HUES6 (cell line): ENCODE measurements around the gene EML1.

Source experiments
- H3K27ac ChIP-seq: 2 replicates; pipeline ENCODE4 v1.7.0; 2013; ENCODE audit warnings: low read depth, mild to moderate bottlenecking, low read length, inconsistent platforms
- H3K27me3 ChIP-seq: 2 replicates; pipeline ENCODE4 v1.6.1; 2013; ENCODE audit warnings: low read length; ENCODE audit not compliant: control insufficient read depth, insufficient read depth
- H3K36me3 ChIP-seq: 2 replicates; pipeline ENCODE4 v1.6.1; 2013; ENCODE audit warnings: low read length; ENCODE audit not compliant: control insufficient read depth, insufficient read depth
- H3K4me1 ChIP-seq: 2 replicates; pipeline ENCODE4 v1.6.1; 2013; ENCODE audit warnings: low read length; ENCODE audit not compliant: control insufficient read depth, insufficient read depth
- H3K4me3 ChIP-seq: 2 replicates; pipeline ENCODE4 v1.5.1; 2013; ENCODE audit warnings: low read depth, low read length
- H3K9ac ChIP-seq: one replicate; pipeline ENCODE4 v1.6.1; 2013; ENCODE audit warnings: mild to moderate bottlenecking, low read length
- H3K9me3 ChIP-seq: 2 replicates; pipeline ENCODE4 v1.6.1; 2013; ENCODE audit warnings: low read depth, low read length; ENCODE audit not compliant: control insufficient read depth, insufficient read depth

The EML1 gene

DNA sequence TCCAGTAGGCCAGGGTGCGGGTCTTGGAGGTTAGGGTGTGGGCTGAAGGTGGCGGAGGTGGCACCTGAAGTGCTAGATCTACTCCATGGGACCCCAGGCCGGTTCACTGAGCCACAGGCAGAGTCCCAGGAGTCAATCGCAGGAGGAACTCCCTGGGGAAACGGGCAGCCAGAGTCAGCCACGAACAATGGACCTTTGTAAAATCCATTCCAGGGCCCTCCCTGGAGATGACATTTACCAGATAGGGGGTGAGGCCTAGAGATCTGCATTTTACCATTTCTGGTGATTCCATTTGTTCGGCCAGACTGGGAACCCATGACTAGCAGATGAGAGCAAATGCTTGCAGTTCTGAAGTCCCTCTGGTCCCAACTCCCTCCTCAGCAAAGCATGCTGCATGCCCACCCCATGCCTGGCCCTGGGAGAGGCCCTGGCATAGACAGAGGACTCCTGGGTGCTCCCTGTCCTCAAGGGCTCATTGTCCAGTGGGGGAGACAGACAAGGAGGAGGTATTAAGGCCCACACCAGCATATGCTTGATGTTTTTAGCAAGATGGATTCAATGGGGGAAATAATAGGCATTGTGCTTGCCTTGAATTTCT, 115.5 kb downstream of the EML1 start:
- no peak overlapping the region for H3K4me3 ChIP-seq
- H3K27me3 ChIP-seq = no peaks in the 10 kb centered on the region
- H3K4me1 ChIP-seq = no peaks in the 10 kb centered on the region
- H3K9ac ChIP-seq = no peak overlapping the region
- H3K9me3 ChIP-seq = no peaks in the 10 kb centered on the region
- H3K27ac ChIP-seq = no peak overlapping the region
- H3K36me3 ChIP-seq = peaks cover 34% of the 10 kb centered on the region

DNA sequence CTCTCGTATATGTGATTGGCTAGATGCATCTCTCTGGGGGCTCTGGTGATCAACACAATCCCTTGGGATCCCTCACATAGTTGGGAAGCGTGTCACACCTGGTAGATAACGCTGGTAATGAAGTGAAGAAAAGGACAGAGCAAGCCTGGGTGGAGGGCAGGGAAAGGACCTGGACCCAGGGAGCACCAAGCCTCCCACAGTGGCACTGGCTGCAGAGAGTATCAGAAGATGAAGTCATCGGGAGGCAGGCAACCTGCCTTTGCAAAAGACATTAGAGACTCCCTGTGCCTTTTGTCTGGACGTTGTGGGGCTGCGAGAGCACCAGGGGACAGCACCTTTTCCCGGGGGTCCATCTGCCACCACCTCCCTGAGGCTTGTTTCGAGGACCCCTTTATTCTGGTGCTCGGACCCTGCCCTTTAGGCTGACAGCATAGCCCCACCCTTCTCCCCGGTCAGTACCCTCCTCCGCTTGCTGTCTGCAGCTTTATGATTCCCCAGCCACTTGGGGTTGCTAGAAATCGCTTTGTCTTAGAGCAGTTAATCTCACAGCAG, 116.4 kb downstream of the EML1 start:
- no peaks in the 10 kb centered on the region for H3K9me3 ChIP-seq
- H3K4me1 ChIP-seq = no peaks in the 10 kb centered on the region
- H3K27me3 ChIP-seq = no peaks in the 10 kb centered on the region
- no peak overlapping the region for H3K4me3 ChIP-seq
- no peak overlapping the region for H3K27ac ChIP-seq
- no peak overlapping the region for H3K9ac ChIP-seq
- H3K36me3 ChIP-seq = peaks cover 32% of the 10 kb centered on the region

DNA sequence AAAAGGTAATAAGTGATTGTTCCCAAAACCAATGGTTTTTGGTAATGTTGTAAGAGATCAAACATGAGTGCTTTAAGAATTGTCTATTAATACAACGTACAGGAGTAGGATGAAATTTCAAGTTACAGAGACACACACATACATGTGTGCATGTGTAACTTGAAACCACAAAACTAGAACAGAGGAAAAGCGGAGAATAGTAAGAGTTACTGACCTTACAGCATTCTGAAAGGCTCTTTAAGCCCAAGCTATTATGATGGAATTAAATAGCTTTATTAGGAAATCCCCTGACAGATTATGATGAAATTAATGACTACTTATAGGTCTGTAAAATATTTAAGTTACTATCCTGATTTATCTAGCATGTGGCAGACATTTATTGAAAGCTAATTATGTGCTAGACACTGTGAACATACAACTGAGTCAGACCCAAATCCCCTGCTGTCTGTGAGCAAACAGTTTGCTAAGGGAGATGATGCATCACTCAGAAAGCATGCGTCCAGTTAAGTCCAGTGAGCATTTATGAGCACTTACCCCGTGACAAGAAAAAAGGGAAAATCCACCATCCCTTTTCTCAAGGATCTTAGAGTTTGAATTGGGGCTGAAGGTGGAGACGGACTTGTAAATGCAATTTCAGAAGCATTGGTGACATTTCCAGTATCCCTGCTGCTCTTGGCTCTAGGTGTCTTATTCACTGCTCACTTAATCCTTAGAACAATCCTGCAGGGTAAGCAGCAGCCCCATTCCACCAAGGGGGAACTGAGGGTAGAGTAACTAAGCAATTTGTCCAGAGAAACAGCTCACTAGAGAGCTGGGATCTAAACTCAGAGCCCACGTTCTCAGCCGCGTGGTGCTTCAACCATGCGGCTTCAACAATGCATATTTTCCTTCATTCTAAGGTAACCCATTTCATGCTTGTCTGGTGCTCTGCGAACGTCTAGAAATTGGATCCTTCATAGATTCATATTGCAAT, 117.4 kb downstream of the EML1 start:
- no peak overlapping the region for H3K9ac ChIP-seq
- no peak overlapping the region for H3K4me3 ChIP-seq
- peaks cover 35% of the 10 kb centered on the region for H3K36me3 ChIP-seq
- no peaks in the 10 kb centered on the region for H3K27me3 ChIP-seq
- no peak overlapping the region for H3K27ac ChIP-seq
- no peaks in the 10 kb centered on the region for H3K9me3 ChIP-seq
- no peaks in the 10 kb centered on the region for H3K4me1 ChIP-seq

DNA sequence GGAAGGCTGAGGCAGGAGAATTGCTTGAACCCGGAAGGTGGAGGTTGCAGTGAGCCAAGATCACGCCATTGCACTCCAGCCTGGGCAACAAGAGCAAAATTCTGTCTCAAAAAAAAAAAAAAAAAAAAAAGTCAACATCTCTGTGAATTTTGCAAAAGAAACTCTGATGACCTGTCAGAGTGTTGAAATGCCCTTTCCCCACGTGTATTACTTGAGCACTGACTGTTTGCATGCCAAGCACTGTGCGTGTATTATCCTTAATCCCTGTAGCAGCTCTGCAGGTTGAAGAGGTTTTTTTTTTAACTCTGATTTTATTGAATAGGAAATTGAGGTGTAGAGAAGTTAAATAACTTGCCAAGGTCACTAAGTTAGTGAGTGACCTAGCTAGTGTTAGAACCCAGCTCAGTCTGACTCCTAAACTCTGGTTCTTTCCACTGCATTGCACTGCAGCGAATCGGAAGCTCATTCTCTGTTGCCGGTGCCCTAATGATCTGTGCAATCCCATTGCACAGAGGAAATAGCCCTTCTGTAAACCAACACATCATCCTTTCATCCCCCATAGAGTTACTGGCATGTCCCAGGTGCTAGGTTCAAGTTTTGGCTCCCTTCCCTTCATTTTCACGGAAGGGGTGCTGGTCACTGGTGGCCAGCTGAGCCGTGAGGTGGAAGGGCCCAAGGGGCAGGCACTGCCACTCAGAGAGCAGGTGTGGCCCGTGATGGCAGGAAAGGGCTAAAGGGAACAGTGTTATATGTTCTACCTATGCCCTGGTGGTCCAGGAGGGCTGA, 122.3 kb downstream of the EML1 start:
- H3K36me3 ChIP-seq = peaks cover 33% of the 10 kb centered on the region
- no peaks in the 10 kb centered on the region for H3K9me3 ChIP-seq

DNA sequence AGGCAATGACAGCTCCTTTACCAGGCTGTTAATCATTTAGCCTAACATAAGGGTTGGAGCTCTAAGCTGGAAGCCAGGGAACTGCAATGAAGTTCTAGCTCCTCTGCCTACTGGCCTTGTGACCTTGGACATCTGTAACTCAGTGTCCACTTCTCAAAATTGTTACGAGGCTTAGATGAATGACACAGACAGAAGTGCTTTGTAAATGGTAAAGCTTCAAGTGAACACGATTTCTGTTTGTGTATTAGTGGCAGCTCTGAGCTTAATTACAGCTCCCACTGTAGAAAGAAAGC, 122.8 kb downstream of the EML1 start:
- H3K4me1 ChIP-seq = no peaks in the 10 kb centered on the region
- H3K27me3 ChIP-seq = no peaks in the 10 kb centered on the region
- H3K9me3 ChIP-seq = no peaks in the 10 kb centered on the region
- no peak overlapping the region for H3K4me3 ChIP-seq
- no peak overlapping the region for H3K27ac ChIP-seq
- H3K9ac ChIP-seq = no peak overlapping the region
- peaks cover 31% of the 10 kb centered on the region for H3K36me3 ChIP-seq

More for the DNA sequence above, 122.3 kb downstream of the EML1 start:
- no peak overlapping the region for H3K4me3 ChIP-seq
- H3K4me1 ChIP-seq = no peaks in the 10 kb centered on the region
- H3K27me3 ChIP-seq = no peaks in the 10 kb centered on the region
- H3K9ac ChIP-seq = no peak overlapping the region
- H3K27ac ChIP-seq = no peak overlapping the region

DNA sequence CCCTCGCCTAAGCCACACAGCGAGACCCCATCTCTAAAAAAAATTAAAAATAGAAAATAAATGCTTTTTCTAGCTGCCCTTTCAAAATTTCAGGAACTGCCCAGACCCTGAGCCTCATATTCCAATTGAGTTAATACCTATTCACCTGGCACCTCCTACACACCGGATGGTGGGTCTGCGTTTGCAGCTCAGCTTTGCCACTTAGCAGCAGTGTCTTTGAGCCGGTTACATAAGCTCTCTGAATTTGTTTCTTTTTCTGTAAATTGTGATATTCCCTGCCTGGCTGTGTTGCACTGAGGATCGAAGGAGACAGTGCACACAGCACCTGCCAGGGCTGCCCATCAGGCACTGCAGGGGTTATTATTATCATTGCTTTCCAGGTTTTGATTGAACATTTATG, 125.6 kb downstream of the EML1 start:
- Histone ChIP-seq H3K4me1 (no peaks in the 10 kb centered on the region), H3K4me3 (no peak overlapping the region), H3K9ac (no peak overlapping the region), H3K27ac (no peak overlapping the region), H3K27me3 (no peaks in the 10 kb centered on the region), H3K9me3 (no peaks in the 10 kb centered on the region), H3K36me3 (peaks cover 30% of the 10 kb centered on the region)

DNA sequence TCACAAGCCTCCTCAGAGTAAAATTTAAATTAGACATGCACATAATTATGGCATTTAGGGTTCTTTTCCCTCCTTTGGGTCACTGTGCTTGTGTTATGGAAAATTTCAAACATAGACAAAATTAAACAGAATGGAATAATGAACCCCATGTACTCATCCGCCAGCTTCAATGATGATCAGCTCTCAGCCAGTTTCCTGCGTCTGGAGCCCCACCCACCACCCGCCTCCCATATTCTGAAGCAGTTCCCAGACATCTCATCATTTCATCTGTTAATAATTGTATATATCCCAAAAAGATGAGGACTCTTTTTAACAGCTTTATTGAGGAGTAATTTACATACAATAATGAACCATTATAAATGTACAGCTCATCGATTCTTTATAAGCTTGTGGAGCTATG, 128.2 kb downstream of the EML1 start:
- Histone ChIP-seq H3K4me1 (no peaks in the 10 kb centered on the region), H3K36me3 (peaks cover 21% of the 10 kb centered on the region), H3K27me3 (no peaks in the 10 kb centered on the region), H3K9ac (no peak overlapping the region), H3K4me3 (no peak overlapping the region), H3K9me3 (no peaks in the 10 kb centered on the region), H3K27ac (no peak overlapping the region)

DNA sequence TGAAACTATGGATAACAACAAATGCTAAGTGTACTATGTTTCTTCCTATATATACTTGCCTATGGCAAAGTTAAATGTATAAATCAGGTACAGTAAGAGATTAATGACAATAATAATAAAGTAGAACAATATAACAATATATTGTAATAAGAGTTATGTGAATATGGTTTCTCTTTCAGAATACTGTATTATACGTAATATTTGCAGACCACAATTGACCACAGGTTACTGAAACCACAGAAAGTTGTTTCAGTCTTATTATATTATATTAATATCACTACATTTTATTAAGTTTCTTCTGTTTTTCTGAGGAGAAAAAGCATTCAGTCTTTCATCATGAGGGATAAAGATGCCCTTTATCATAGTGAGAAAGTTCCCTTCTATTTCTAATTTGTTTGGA, 131.2 kb downstream of the EML1 start:
- no peaks in the 10 kb centered on the region for H3K4me1 ChIP-seq
- H3K27ac ChIP-seq = no peak overlapping the region
- H3K4me3 ChIP-seq = no peak overlapping the region
- H3K9ac ChIP-seq = no peak overlapping the region
- H3K9me3 ChIP-seq = peaks cover 7% of the 10 kb centered on the region; the same call in 1 of the 2 replicates
- H3K36me3 ChIP-seq = peaks cover 12% of the 10 kb centered on the region
- H3K27me3 ChIP-seq = no peaks in the 10 kb centered on the region

DNA sequence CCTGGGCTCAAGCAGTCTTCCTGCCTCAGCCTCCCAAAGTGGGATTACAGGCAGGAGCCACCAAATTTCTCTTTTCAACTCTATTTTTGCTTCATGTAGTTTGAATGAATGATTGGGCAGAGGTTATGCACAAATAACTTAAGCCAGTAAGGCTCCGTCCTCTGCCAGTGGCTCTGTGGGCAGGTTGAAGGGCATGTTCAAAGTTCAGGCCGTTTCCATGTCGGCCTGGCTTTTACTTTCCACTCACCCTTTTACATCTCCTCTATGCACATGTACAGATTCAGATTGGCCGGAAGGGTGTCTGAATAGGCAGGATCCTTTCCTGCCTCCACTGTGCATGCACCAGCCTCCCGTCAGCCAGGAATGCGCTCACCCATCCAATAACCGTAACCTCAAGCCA, 132.3 kb downstream of the EML1 start:
- H3K9ac ChIP-seq = no peak overlapping the region
- H3K27me3 ChIP-seq = no peaks in the 10 kb centered on the region
- H3K9me3 ChIP-seq = peaks cover 7% of the 10 kb centered on the region; the same call in 1 of the 2 replicates
- peaks cover 12% of the 10 kb centered on the region for H3K36me3 ChIP-seq
- H3K4me1 ChIP-seq = no peaks in the 10 kb centered on the region
- H3K4me3 ChIP-seq = no peak overlapping the region
- H3K27ac ChIP-seq = no peak overlapping the region

DNA sequence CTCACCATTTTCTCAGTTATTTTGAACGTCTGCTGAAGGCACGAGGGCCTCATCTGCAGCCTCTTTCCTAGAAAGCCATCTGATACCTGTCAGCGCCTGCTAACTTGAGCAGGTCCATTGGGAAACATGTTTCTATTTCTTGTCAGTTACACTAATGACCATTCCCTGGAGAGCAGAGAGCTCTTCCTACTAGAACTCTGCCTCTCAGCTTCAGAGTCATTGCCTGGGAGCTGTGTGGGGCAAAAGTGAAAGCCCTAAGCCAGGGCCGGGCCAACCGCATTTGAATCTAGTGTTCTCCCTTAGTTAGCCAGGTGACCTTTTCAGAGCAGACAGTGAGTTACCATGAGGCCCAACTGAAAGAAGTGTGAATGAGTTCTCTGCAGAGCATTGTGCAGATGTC, 135.8 kb downstream of the EML1 start:
- Histone ChIP-seq H3K9ac (no peak overlapping the region), H3K27me3 (no peaks in the 10 kb centered on the region), H3K27ac (no peak overlapping the region), H3K4me1 (no peaks in the 10 kb centered on the region), H3K4me3 (no peak overlapping the region), H3K9me3 (peaks cover 7% of the 10 kb centered on the region; the same call in 1 of the 2 replicates), H3K36me3 (no peaks in the 10 kb centered on the region; the same call in 1 of the 2 replicates)
